Hippocampal formation (tissue), 2 donors: Measurements from ENCODE around the gene CLDN3.
A peak's percentile ranks its signal among the peaks of the same experiment; 100 is the strongest.
"Not testable (repeated sequence)": the region's sequence is repeated elsewhere in the genome, so short reads cannot be mapped to it uniquely, and the experiment has no call there.

Experiments
- DNase-seq, 2 donors: peaks; one replicate each; lab custom pipeline; 2025; lab: John Stamatoyannopoulos, UW

The CLDN3 gene

DNA sequence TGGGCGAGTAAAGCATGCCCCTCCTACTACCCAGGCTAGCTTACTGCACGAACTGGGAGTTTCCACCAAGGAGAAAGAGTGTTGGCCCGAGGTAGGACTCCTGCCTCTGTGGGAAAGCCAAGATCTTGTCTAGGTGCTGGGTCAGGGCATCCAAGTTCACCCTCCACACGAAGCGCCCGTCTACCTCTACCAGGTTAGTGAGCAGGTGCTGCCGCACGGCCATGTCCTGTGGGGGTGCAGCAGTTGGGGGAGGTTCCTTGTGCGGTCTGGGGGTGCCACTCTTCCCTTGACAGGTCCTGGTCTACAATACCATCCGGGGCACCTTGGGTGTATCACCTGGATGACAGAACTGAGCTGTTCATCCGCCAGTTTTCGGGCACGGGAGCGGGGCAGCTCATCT is 33.2 kb downstream of the CLDN3 start:
- DNase-seq: no peak

DNA sequence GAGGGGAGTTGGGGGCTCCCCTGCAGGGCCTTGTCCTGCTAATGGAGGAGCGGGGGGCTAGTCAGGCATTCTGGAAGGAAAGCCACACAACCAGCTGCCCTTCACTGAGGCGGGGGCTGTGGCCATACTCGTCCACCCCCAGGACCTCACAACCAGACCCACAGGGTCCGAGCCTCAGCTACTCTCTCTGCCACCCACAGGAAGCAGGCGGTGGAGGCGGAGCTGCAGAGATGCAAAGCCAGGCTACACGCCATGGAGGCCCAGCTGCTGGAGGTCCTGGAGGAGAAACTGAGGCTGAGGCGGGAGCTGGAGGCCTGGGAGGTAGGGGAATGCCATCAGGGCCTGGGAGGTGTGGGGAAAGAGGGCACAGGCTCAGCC is 34.6 kb downstream of the CLDN3 start:
- DNase-seq: no peak

DNA sequence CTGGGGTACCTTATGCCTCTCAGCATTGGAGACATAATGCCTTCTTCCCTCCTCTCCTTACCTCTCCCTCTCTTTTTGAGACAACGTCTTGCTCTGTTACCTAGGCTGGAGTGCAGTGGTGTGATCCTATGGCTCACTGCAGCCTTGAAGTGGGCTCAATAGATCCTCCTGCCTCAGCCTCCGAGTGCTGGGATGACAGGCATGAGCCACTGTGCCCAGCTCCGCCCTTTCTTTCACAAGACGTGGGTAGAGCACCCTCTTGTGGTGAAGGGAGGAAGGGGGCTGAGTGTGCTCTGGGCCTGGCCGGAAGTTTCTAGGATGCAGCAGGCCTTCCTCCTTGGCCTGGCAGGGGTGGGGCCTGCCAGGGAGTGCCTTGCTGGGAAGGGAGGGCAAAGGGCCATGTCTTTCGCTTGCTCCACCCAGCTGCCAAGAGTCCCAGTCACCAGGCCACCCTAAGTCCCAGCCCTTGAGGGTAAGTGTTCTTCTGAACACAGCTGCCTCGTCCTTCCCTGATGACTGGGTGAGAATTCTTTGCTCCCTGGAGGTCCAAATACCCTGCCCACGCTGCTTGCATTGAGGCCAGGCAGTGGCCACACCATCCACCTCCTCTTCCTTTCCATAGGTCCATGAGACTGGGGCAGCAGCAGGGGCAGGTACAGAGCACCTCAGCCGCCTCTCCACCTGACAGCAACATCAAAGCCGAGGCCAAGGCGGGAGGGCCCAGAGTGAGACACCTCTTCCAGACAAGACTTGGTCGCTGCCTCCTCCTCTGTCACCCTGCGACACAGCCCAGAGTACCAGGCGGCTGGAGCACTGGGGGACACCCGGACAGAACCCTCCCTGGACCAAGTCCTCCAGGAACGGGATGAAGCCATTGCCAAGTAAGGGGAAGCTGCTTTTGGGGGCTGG is 35.2 kb downstream of the CLDN3 start:
- DNase-seq: peak; percentile 10 to 27

DNA sequence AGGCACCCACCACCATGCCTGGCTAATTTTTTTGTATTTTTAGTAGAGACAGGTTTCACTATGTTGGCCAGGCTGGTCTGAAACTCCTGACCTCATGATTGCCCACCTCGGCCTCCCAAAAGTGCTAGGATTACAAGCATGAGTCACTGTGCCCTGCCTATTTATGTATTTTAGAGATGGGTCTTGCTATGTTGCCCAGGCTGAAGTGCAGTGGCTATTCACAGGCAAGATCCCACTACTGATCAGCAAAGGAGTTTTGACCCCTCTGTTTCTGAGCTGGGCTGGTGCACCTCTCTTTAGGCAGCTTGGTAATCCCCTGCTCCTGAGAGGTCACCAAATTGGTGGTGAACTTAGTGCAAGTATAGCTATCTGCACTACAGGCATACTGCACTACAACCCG is 37.7 kb downstream of the CLDN3 start:
- no peak for DNase-seq

DNA sequence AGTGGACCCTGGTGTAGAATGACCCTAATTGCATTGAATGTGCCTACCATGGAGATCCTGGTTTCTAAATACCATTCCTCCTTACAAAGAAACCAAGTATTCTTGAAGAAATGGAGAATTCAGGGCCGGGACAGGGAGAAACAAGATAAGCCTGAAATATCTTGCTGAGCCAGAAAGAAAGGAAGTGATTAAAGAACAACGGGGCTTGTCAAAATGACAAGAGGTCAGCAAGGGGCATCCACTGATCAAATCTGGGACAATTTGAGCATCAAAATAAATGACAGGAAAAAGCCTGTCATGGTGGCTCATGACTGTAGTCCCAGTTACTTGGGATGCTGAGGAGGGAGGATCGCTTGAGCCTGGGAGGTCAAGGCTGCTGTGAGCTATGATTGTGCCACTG is 39.6 kb downstream of the CLDN3 start:
- DNase-seq: no peak

DNA sequence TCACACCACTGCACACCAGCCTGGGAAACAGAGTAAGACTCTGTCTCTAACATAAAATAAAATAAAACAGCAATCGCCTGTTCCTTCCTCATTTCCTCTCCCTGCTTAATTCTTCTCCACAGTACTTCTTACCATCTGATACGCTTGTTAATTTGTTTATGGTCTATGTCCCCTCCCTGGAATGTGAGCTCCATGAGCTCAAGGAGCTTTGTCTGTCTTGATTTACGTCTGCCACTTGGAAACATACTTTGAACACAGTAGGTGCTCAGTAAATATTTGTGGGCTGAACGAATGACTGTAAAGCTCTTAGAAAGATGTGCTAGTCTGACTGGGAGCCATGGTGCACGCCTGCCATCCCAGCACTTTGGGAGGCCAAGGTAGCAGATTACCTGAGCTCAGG is 41.5 kb downstream of the CLDN3 start:
- no peak for DNase-seq

DNA sequence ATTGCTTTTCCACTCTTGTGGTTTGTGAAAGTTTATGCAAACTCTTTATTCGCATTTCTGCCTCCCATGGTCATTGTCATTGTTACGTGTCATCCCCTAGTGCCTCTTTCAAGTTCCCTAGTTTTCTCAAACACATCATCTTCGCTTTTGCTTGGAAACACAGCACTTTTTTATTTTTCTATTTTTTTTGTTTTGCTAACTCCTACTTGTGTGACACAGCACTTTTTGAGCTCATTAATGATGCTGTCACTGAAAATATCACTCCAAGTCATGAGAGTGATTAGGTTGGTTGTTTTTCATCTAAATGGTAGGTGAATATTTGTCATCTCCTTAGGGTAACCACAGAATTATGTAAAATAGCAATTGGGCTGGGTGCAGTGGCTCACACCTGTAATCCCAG is 42.1 kb downstream of the CLDN3 start:
- DNase-seq: no peak

DNA sequence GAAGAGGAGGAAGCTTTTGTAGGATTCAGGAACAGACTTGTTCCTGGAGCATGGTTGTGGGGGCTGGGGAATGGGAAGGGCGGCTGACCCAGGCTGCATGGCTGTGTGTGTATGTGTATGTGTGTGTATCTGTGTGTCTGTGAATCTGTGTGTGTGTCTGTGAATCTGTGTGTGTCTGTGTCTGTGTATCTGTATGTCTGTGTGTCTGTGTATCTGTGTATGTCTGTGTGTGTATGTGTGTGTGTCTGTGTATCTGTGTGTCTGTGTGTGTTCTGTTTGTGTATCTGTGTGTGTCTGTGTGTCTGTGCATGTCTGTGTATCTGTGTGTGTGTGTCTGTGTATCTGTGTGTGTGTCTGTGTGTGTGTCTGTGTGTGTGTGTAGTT is 44.0 kb downstream of the CLDN3 start:
- no peak for DNase-seq

DNA sequence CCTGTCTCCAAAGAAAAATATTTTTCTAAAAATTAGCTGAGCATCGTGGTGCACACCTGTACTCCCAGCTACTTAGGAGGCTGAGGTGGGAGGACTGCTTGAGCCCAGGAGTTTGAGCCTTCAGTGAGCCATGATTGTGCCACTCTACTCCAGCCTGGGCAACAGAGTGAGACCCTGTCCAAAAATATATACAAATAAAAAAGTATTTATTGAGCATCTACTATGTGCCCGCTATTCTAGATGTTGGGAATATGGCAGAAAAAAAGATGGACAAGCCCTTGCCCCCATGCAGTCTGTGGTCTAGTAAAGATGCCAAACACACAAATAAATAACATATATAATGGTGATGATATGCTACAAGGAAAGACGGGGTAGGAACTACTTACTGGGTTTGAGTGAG is 46.3 kb downstream of the CLDN3 start:
- DNase-seq: no peak

DNA sequence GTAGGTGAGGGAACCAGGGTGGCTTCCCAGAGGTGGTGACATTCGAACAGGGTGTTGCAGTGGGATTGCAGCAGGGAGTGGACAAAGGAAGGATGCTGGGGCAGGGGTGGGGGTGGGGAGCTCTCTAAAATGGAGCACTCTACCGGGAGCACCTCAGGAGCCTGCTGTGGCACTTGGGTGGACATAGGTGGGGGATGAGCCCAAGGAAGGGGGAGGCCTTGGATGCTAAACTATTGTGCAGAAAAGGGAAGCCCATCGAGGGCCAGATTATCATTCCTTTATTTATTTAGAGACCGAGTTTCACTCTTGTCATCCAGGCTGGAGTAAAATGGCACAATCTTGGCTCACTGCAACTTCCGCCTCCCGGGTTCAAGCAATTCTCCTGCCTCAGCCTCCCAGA is 47.3 kb downstream of the CLDN3 start:
- DNase-seq: no peak

DNA sequence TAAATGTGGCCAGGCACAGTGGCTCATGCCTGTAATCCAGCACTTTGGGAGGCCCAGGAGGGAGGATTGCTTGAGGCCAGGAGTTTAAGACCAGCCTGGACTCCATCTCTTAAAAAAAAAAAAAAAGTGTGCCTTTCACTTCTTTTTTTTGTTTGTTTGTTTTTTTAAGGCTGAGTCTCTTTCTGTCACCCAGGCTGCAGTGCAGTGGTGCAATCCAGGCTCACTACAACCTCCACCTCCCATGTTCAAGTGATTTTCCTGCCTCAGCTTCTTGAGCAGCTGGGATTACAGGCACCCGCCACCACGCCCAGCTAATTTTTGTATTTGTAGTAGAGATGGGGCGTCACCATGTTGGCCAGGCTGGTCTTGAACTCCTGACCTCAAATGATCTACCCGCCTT is 47.9 kb downstream of the CLDN3 start:
- DNase-seq: not testable (repeated sequence)

DNA sequence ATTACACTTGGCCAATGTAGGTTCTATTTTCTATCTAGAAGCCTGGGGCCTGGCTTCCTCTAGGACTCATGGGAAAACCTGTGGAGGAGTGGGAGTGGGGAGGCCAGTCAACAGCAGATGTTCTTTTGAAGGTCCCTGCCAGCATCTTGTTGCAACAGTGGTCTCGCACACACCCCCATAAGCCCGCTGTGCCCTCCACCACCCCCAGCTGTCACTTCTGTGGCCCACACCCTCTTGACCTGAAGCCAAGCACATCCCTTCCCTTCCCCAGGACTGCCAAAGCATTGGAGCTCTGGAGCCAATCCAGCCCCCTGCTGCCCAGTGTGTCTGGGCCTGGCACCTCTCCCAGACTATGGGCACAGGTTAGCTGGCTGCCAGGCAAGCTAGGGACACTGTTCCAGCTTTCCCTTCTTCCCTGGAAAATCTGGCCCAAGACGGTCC is 48.7 kb downstream of the CLDN3 start:
- peak; percentile 41 to 42 for DNase-seq

DNA sequence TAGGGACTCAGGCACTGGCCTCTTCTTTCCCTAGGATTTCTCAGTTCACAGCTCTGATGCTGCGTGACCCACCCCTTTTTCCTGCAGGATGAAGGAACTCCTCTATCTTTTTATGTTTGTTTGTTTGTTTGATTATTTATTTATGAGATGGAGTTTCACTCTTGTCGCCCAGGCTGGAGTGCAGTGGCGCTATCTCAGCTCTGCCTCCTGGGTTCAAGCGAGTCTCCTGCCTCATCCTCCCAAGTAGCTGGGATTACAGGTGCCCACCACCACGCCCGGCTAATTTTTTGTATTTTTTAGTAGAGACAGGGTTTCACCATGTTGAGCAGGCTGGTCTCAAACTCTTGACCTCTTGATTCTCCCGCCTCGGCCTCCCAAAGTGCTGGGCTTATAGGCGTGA is 49.6 kb downstream of the CLDN3 start:
- DNase-seq: not testable (repeated sequence)

DNA sequence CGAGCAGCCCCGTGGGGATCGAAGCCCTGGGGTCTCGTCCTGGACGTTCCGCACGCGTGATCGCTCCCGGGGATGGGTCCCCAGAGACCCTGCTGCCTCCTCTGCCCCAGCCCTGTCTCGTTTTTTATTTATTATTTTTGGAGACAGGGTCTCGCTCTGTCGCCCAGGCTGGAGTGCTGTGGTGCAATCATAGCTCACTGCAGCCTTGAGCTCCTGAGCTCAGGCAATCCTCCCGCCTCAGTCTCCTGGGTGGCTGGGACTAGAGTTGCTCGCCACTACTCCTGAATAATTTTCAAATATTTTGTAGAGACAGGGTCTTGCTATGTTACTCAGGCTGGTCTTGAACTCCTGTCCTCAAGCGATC is 50.3 kb downstream of the CLDN3 start:
- DNase-seq: no peak
